ENCODE results near the gene NPEPL1. TPM values are rescaled to one million over a fixed set of nuclear protein-coding genes. Genes with fewer than 3 reads are reported as not detected.

Gene NPEPL1
- total RNA-seq, 1 experiment from 2014 or later = 18.1 TPM

GRCh38 chr20:58677079-58677604 lies 15.5 kb upstream of the NPEPL1 start:
- TF ChIP-seq CTCF (IDR thresholded peaks at IDR 0.05; ENCODE audit: unreplicated experiment) = no peak
- no peaks in the 10 kb centered on the region for H3K9me3 Mint-ChIP-seq (ENCODE audit: low read depth, unreplicated experiment)
- no peak overlapping the region for H3K27ac Mint-ChIP-seq (ENCODE audit: unreplicated experiment)
- CTCF ChIA-PET = no interaction called here
- no peak for DNase-seq
- BruUV-seq (replicated peaks) = no TSS peak
- no peaks in the 10 kb centered on the region for H3K27me3 Mint-ChIP-seq (ENCODE audit: unreplicated experiment)
- peaks cover 42% of the 10 kb centered on the region for H3K36me3 Mint-ChIP-seq (ENCODE audit: insufficient read depth, unreplicated experiment)
- H3K4me3 Mint-ChIP-seq (ENCODE audit: low read depth, unreplicated experiment) = no peak overlapping the region
- intact Hi-C loops (cut with micrococcal nuclease; ENCODE audit: unreplicated experiment) = no loop called here
- no peaks in the 10 kb centered on the region for H3K4me1 Mint-ChIP-seq (ENCODE audit: low read depth, unreplicated experiment)

- TF ChIP-seq CTCF (IDR thresholded peaks at IDR 0.05; ENCODE audit: unreplicated experiment) = no peak
- Mint-ChIP-seq H3K4me3 (ENCODE audit: low read depth, unreplicated experiment) (no peak overlapping the region), H3K36me3 (ENCODE audit: insufficient read depth, unreplicated experiment) (peaks cover 38% of the 10 kb centered on the region), H3K27ac (ENCODE audit: unreplicated experiment) (no peak overlapping the region), H3K27me3 (ENCODE audit: unreplicated experiment) (no peaks in the 10 kb centered on the region), H3K9me3 (ENCODE audit: low read depth, unreplicated experiment) (no peaks in the 10 kb centered on the region), H3K4me1 (ENCODE audit: low read depth, unreplicated experiment) (no peaks in the 10 kb centered on the region)
- CTCF ChIA-PET = no interaction called here
- DNase-seq = no peak
- intact Hi-C loops (cut with micrococcal nuclease; ENCODE audit: unreplicated experiment) = no loop called here
- BruUV-seq (replicated peaks) = no TSS peak
Observed at GRCh38 chr20:58677808-58678207, 14.8 kb upstream of the NPEPL1 start.

DNA sequence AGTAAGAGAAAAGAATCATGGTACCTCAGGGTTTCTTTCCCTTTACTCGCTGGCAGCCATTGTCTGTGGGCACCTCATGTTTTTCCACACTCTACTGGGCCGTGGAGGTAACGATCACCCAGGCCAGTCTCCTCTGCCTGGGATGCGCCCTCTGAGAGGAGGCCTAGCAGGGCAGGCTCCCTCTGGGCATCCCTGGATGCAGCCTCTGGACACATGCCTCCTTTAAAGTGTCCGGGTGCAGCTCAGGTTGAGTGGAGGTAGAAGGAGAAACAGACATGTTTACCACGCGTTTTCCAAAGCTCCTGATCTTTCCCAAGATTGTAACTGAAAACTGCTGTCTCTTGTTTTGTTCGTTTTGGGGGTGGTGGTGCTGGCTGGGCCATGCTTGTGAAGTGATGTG lies 13.8 kb upstream of the NPEPL1 start:
- no peak for TF ChIP-seq CTCF (IDR thresholded peaks at IDR 0.05; ENCODE audit: unreplicated experiment)
- CTCF ChIA-PET = interaction anchor here (0.7 kb wide), 2 partner anchors 156 to 224 kb away, joined by 3 read pairs; no protein-coding TSS in a partner anchor
- no peak overlapping the region for H3K4me3 Mint-ChIP-seq (ENCODE audit: low read depth, unreplicated experiment)
- H3K27me3 Mint-ChIP-seq (ENCODE audit: unreplicated experiment) = no peaks in the 10 kb centered on the region
- no peak for DNase-seq
- H3K9me3 Mint-ChIP-seq (ENCODE audit: low read depth, unreplicated experiment) = no peaks in the 10 kb centered on the region
- peaks cover 31% of the 10 kb centered on the region for H3K36me3 Mint-ChIP-seq (ENCODE audit: insufficient read depth, unreplicated experiment)
- H3K27ac Mint-ChIP-seq (ENCODE audit: unreplicated experiment) = no peak overlapping the region
- TSS peak; percentile 40 for BruUV-seq (replicated peaks)
- no peaks in the 10 kb centered on the region for H3K4me1 Mint-ChIP-seq (ENCODE audit: low read depth, unreplicated experiment)
- intact Hi-C loops (cut with micrococcal nuclease; ENCODE audit: unreplicated experiment) = no loop called here

GRCh38 chr20:58682656-58683531 lies 9.7 kb upstream of the NPEPL1 start:
- H3K27me3 Mint-ChIP-seq (ENCODE audit: unreplicated experiment) = no peaks in the 10 kb centered on the region
- no TSS peak for BruUV-seq (replicated peaks)
- H3K27ac Mint-ChIP-seq (ENCODE audit: unreplicated experiment) = no peak overlapping the region
- no peaks in the 10 kb centered on the region for H3K9me3 Mint-ChIP-seq (ENCODE audit: low read depth, unreplicated experiment)
- no peaks in the 10 kb centered on the region for H3K4me1 Mint-ChIP-seq (ENCODE audit: low read depth, unreplicated experiment)
- DNase-seq = no peak
- peaks cover 6% of the 10 kb centered on the region for H3K36me3 Mint-ChIP-seq (ENCODE audit: insufficient read depth, unreplicated experiment)
- intact Hi-C loops (cut with micrococcal nuclease; ENCODE audit: unreplicated experiment) = no loop called here
- H3K4me3 Mint-ChIP-seq (ENCODE audit: low read depth, unreplicated experiment) = no peak overlapping the region
- no peak for TF ChIP-seq CTCF (IDR thresholded peaks at IDR 0.05; ENCODE audit: unreplicated experiment)
- CTCF ChIA-PET = interaction anchor here (0.8 to 1.1 kb wide), 3 partner anchors 10 to 469 kb away, joined by 3 to 4 read pairs (median 3); no protein-coding TSS in a partner anchor

Data from Calu3 (cell line).